Testis (tissue), 3 donors: Measurements from ENCODE around the gene RNF213. TPM values are rescaled to one million over a fixed set of nuclear protein-coding genes. Genes with fewer than 3 reads are reported as not detected.
"Not testable (repeated sequence)": the region's sequence is repeated elsewhere in the genome, so short reads cannot be mapped to it uniquely, and the experiment has no call there.

Experiments
- DNase-seq: peaks from one replicate; pipeline ENCODE4 v3.0.0-alpha.2; 2019
- H3K27ac ChIP-seq, 2 donors: fragments of 200-600 bp; sonication (generic); one replicate each; pipeline ENCODE4 v1.5.1; 2019
- H3K27me3 ChIP-seq: fragments of 200-600 bp; sonication (generic); one replicate; pipeline ENCODE4 v1.5.1; 2019
- H3K36me3 ChIP-seq: fragments of 200-600 bp; sonication (generic); one replicate; pipeline ENCODE4 v1.5.1; 2017; ENCODE audit warnings: low read depth; ENCODE audit errors: missing control alignments
- H3K4me1 ChIP-seq: fragments of 200-600 bp; sonication (generic); one replicate; pipeline ENCODE4 v1.5.1; 2019
- H3K4me3 ChIP-seq, 2 donors: fragments of 200-600 bp; sonication (generic); one replicate each; pipeline ENCODE4 v1.5.1; 2017 to 2019
- H3K9me3 ChIP-seq: fragments of 200-600 bp; sonication (generic); one replicate; pipeline ENCODE4 v1.5.1; 2017
- CTCF ChIP-seq, 3 experiments: fragments of 450-650 bp in 2 of 3; fragments of 200-600 bp in 1 of 3; sonication (generic) in 1 of 3; IDR thresholded peaks; one replicate each; pipeline ENCODE4 v1.5.1; 2016 to 2019; ENCODE audit warnings: antibody characterized with exemption in 3 of 3, mild to moderate bottlenecking in 2 of 3, moderate library complexity in 1 of 3
- POLR2A ChIP-seq: fragments of 450-650 bp; IDR thresholded peaks from one replicate; pipeline ENCODE4 v1.6.1; 2017; ENCODE audit warnings: antibody characterized with exemption, mild to moderate bottlenecking, moderate library complexity
- WGBS, 2 donors: methylation state at CpG; one replicate each; pipeline ENCODE4 v1.1.5; 2018; 5-methylcytosine and 5-hydroxymethylcytosine counted together
- intact Hi-C: fragments of 100-400 bp; cut with DNase I; formaldehyde crosslinking; loops from one replicate; pipeline ENCODE4 v1.15.1; 2023; ENCODE audit warnings: low total_unique reads
- polyA plus RNA-seq: library from polyadenylated mRNA; stranded (reverse); fragments of 350-450 nt; fragmentation: Illumina TruSeq; extraction: RNeasy Lipid Tissue Mini Kit (QIAGEN cat#74804); gene quantifications from one replicate; pipeline ENCODE4 v1.2.3, GENCODE V29; 2014; ENCODE audit warnings: low read depth, low replicate concordance; ENCODE audit not compliant: insufficient read depth
- total RNA-seq, 2 donors: library from RNA; depleted of rRNA; stranded (reverse); fragments of >200 nt; gene quantifications; one replicate each; pipeline ENCODE4 v1.2.3, GENCODE V29; 2016

Gene RNF213
- total and polyA plus RNA-seq, 3 donors from 2014 or later = 25.3 to 68.9 (median 66.9) TPM

- no peak for DNase-seq
- intact Hi-C loops = no loop called here
- Histone ChIP-seq H3K9me3 (no peaks in the 10 kb centered on the region), H3K36me3 (no peaks in the 10 kb centered on the region), H3K4me1 (no peaks in the 10 kb centered on the region), H3K27me3 (no peaks in the 10 kb centered on the region), H3K27ac (no peak overlapping the region), H3K4me3 (no peak overlapping the region)
- TF ChIP-seq CTCF (IDR thresholded peaks at IDR 0.05) = no peak
- no peak for TF ChIP-seq POLR2A
- WGBS, 2 donors = 86 to 89% methylated on average over 8 to 19 of the region's 19 CpGs
These were observed 37.4 kb downstream of the RNF213 start for GRCh38 chr17:80297996-80298560.

GRCh38 chr17:80299350-80300100 lies 38.9 kb downstream of the RNF213 start:
- intact Hi-C loops, DNase-seq, H3K27ac ChIP-seq, H3K9me3 ChIP-seq, H3K27me3 ChIP-seq, H3K4me1 ChIP-seq, H3K4me3 ChIP-seq, H3K36me3 ChIP-seq: not testable (repeated sequence)
- WGBS, 2 donors = 75 to 98% methylated on average over 4 of the region's 4 CpGs

- H3K27ac ChIP-seq, H3K27me3 ChIP-seq, DNase-seq, intact Hi-C loops, H3K4me1 ChIP-seq, H3K36me3 ChIP-seq, H3K4me3 ChIP-seq, H3K9me3 ChIP-seq: not testable (repeated sequence)
- WGBS, 2 donors = 98 to 100% methylated on average over 2 of the region's 2 CpGs
These were observed 40.1 kb downstream of the RNF213 start for GRCh38 chr17:80300756-80301155.

GRCh38 chr17:80303824-80304223 lies 43.2 kb downstream of the RNF213 start:
- TF ChIP-seq CTCF (IDR thresholded peaks at IDR 0.05) = no peak

GRCh38 chr17:80307994-80308691 lies 47.5 kb downstream of the RNF213 start:
- H3K36me3 ChIP-seq = no peaks in the 10 kb centered on the region
- DNase-seq = no peak
- TF ChIP-seq POLR2A = no peak
- no peak for TF ChIP-seq CTCF (IDR thresholded peaks at IDR 0.05)
- H3K27me3 ChIP-seq = no peaks in the 10 kb centered on the region
- no peak overlapping the region for H3K27ac ChIP-seq
- 73 to 87% methylated on average over 12 of the region's 12 CpGs for WGBS, 2 donors
- H3K9me3 ChIP-seq = no peaks in the 10 kb centered on the region
- H3K4me1 ChIP-seq = no peaks in the 10 kb centered on the region
- no peak overlapping the region for H3K4me3 ChIP-seq
- intact Hi-C loops = no loop called here

More at GRCh38 chr17:80303824-80304223, 43.2 kb downstream of the RNF213 start:
- H3K9me3 ChIP-seq = no peaks in the 10 kb centered on the region
- no peak overlapping the region for H3K4me3 ChIP-seq
- no peak for DNase-seq
- 92 to 95% methylated on average over 3 of the region's 3 CpGs for WGBS, 2 donors
- H3K4me1 ChIP-seq = no peaks in the 10 kb centered on the region
- intact Hi-C loops = no loop called here
- no peaks in the 10 kb centered on the region for H3K27me3 ChIP-seq
- no peaks in the 10 kb centered on the region for H3K36me3 ChIP-seq
- no peak overlapping the region for H3K27ac ChIP-seq
